GM21515 (cell line): ENCODE results near the gene CDH13.

Source experiments
- ATAC-seq: cut with Tn5 transposase; IDR thresholded peaks from one replicate; pipeline ENCODE4 v1.9.1; 2021; ENCODE audit not compliant: unreplicated experiment

Gene CDH13

DNA sequence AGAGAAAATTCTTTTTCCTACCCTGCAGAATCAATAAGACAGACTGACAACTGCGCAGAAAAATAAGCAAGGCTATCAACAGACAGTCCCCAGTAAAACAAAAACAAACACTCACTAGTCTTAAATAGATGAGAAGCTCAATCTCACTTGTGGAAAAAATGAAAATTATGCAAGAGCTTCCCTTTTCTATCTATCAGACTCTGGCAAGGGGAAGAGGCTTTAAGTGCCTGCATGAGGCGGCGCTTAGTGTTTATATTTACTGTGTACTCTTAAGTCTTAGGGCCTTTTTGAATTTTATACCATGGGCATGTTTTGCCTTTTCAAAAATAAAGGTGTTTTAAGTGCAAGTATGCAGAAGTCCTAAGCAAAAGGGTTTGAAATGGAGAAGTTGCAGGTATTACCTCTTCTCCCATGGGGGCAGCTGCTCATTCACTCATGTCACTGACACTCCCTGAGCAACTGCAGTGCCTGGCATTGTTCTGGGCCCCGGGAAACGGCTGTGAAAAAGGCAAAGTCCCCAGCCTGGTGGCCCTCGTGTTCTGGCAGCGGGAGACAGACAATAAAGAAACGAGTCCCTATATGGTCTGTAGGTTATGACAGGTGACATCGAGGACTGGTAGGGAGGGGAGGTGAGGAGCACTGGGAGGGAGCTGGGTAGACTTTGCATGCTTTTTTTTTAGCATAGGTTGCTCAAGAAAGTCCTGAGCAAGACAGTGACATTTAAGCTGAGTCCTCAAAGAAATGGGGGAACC, 1216.2 kb downstream of the CDH13 start:
- ATAC-seq, result no peak

- ATAC-seq, result no peak
Observed at GRCh38 chr16:83843657-83844056, 1216.9 kb downstream of the CDH13 start.

GRCh38 chr16:83845263-83845662, 1218.5 kb downstream of the CDH13 start:
- no peak for ATAC-seq

GRCh38 chr16:83847371-83848225, 1220.8 kb downstream of the CDH13 start:
- no peak for ATAC-seq

DNA sequence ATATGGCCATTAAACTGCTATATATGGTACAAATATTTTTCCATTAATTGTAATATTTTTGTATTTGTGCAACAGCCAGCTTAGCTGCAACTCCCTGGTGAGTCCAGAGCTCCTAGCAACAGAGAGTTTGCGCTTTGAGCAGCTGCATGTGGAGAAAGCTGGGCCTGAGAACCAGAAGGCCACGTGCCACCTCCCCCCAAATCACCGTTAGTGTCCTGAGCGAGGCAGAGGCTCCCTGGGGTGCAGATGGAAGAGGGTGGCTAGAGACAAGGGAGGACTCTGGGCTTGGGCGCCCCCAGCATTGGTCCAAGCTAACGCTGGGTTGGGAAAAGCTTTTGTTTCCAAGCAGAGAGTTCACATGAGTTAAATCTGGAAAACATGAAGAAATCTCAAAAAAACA, 1222.7 kb downstream of the CDH13 start:
- ATAC-seq, result no peak
